GM20000 (cell line): ENCODE results near the gene ACTR8.
A peak's percentile ranks its signal among the peaks of the same experiment; 100 is the strongest.

Experiments used
- DNase-seq: peaks from one replicate; pipeline ENCODE4 v3.0.0; 2012; ENCODE audit warnings: low spot score
- TF ChIP-seq, protein P1 (sequence below): IDR thresholded peaks from 2 replicates; pipeline ENCODE4 v1.5.1; 2012; ENCODE audit warnings: mild to moderate bottlenecking, control low read depth; ENCODE audit errors: extremely low read depth, missing control alignments

The ACTR8 gene

DNA sequence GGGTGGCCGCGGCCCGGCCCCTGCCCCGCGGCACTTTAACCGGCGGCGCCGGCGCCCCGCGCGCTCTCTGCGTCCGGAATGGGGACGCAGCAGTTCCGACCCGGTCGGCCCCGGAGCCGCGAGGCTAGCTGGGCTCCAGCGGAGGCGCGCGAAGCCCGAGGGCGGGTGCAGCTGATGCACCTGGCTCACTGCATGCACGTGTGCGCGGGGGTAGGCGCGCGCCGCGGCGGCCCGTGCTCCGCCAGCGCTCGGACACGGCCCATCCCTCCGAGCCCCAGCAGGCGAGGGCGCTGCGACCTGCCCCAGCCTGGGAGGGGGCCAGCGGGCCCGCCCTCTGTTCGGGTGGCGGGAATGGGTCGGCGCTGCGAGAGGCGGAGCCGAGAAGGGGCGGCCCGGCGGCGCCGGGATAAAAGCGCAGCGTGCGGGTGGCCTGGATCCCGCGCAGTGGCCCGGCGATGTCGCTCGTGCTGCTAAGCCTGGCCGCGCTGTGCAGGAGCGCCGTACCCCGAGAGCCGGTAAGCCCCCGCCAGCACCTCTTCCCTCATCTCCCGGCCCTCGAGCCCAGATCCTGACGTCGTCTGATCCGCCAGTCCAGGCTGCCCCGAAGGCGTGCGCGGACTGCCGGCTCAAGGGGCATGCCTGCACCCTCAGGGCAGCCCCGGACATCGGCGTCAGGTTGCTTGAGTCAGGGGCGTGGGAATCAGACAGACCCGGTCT is 35.7 kb downstream of the ACTR8 start, which contains the start of the genes CHDH and IL17RB:
CHDH (minus strand) TSS at position 286 of the 717 bp plus-strand sequence. CDS start 22,411 bp downstream, outside the sequence.
IL17RB (plus strand) TSS at position 435 of the 717 bp plus-strand sequence; CDS start at position 456, 21 bp downstream.
- TF ChIP-seq, protein P1, sequence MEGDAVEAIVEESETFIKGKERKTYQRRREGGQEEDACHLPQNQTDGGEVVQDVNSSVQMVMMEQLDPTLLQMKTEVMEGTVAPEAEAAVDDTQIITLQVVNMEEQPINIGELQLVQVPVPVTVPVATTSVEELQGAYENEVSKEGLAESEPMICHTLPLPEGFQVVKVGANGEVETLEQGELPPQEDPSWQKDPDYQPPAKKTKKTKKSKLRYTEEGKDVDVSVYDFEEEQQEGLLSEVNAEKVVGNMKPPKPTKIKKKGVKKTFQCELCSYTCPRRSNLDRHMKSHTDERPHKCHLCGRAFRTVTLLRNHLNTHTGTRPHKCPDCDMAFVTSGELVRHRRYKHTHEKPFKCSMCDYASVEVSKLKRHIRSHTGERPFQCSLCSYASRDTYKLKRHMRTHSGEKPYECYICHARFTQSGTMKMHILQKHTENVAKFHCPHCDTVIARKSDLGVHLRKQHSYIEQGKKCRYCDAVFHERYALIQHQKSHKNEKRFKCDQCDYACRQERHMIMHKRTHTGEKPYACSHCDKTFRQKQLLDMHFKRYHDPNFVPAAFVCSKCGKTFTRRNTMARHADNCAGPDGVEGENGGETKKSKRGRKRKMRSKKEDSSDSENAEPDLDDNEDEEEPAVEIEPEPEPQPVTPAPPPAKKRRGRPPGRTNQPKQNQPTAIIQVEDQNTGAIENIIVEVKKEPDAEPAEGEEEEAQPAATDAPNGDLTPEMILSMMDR, result no peak
- DNase-seq, result peak; percentile 84

- TF ChIP-seq, protein P1, result no peak
- DNase-seq, result no peak
Measured at GRCh38 chr3:53845881-53846133, 36.1 kb downstream of the ACTR8 start.

GRCh38 chr3:53845103-53845880 is 36.7 kb downstream of the ACTR8 start:
- TF ChIP-seq, protein P1, result peak; percentile 18
- peak; percentile 75 for DNase-seq

DNA sequence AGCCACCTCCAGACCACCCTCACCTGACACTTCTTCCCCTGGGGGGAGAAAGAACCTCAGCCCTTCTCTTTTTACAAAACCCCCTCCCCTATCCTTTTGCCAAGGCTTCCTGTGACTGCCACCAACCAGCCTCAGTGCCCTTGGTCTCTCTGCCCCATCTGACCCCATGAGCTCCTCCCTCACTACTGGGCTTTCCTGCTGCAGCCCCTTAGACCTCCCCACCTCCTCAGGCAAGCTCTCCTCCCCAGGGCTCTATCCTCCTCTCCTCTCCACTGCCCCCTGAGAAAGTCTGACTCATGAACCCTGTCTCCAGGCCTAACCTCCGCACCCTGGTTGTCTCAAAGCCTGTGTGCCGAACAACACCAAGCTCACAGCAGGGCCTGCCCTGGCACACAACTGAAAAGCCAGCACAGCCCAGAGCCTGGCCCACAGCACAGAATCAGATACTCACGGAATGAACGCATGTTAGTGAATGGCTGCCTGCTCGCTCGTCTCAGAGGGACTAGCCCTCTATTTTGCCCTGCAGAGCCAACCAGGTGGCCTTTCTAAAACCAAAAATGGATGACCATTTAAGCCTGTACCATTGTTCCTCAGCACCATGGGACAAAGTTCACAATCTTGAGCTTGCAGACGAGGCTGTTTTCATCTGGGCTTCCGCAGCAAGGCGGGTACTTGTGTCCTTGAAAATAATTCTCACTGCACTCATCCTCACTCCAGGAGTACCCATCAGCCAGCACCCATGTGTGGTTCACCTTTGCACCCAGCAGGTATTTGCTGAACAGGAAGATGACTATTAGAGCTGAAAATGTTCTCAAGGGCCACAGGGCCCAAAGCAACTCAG is 37.5 kb downstream of the ACTR8 start:
- TF ChIP-seq, protein P1, result no peak
- DNase-seq, result no peak

- TF ChIP-seq, protein P1, result no peak
- DNase-seq, result peak; percentile 71
Measured at GRCh38 chr3:53843195-53844177, 38.5 kb downstream of the ACTR8 start.

DNA sequence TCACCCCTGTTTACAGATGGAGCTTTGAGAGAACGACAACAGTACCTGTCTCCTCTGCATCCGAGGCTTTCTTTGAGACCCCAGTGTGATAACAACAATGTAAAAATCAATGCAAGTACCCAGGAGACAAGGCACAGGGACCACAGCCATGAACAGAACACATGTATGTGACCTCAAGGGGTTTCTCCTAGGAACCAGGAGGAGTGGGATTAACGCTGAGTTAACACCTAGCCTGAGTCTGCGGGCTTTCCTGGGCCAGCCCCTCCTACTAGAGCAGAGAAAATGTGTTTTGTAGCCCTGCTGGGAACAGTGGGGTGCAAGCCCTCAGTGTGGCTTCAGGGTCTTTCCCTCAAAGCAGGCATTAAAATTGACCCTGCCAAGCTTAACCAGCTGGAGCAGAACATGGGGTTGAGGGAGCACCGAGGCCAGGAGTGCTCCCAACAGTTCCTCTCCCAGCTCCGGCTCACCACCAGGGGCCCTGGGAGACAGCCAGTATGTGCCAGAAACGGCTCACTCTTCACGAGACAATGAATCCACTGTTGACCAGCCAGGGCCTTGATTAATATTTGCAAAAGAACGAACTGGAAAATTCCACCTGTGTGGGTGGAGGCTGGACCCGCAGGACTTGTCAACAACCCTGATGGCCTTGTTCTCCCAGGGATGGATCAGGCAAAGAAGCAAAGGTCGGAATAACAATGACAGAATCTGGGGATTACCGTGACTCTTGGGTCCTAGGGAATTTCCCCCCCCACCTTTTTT is 39.3 kb downstream of the ACTR8 start:
- TF ChIP-seq, protein P1, result no peak
- DNase-seq, result no peak
